ENCODE results near the gene KRTAP4-16.
"Not testable (repeated sequence)": the region's sequence is repeated elsewhere in the genome, so short reads cannot be mapped to it uniquely, and the experiment has no call there.

KRTAP4-16 gene

DNA sequence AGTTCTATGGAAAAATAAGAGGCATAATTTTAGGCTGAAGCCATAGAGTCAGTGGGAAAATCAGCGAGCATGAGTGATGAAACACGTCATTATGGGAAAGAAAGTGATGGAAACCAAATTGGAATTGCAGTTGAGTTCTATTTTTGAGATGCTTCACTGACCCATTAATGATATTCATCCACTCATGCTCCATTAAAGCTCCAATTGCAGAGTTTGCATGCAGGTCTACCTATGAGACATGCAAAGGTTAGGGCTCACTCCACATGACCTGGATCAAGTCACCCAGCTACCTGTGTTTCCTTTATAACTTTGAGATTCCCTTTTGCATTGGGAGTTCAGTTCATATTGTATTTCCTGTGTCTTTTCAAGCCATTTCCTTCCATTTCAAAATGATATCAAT, 28.3 kb downstream of the KRTAP4-16 start:
- DNase-seq (ENCODE audit: low read depth): no peak

DNA sequence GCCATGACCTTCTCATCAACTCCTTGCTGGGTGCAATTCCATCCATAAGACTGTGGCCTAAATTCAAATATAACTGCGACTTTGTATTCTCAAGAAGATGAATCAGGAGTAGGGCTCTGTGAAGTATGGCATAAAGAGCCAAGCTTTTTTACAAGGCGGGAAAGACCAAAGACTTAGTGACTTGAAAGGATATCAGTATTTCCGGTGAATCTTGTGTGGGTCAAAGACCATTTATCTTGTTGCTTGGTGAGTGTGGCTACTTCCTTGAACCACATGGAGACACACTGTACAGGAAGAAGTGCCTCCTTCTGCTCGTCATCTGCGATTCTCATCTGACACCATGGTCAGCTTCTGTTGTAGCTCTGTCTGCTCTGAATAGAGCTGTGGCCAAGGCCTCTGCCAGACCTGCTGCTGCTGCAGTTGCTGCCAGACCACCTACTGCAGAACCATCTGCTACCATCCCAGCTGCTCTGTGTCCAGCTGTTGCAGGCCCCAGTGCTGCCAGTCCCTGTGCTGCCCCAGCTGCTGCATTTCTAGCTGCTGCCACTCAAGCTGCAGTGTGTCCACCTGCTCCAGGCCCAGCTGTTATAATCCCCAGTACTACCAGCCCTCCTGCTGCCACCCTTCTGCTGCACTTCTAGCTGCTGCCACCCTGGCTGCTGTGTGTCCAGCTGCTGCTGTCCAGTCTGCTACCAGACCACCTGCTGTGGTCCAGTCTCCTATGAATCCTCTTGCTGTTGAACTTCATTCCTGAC, 30.2 kb downstream of the KRTAP4-16 start:
- DNase-seq (ENCODE audit: low read depth): no peak

DNA sequence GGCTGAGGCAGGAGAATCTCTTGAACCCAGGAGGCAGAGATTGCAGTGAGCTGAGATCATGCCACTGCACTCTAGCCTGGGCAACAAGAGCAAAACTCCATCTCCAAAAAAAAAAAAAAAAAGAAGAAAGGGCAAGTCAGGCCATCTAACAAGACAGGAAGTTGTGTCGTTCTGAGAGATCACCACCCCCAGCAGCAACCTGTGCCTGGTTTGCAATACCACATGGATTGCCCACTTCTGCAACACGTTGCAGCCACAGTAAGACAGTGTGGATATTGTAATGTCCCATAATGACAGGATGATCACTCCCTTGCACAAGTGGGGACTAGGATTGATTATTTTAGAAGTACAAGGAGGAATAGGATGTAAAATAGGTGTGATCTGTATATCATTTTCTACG, 33.0 kb downstream of the KRTAP4-16 start:
- DNase-seq (ENCODE audit: low read depth): no peak

DNA sequence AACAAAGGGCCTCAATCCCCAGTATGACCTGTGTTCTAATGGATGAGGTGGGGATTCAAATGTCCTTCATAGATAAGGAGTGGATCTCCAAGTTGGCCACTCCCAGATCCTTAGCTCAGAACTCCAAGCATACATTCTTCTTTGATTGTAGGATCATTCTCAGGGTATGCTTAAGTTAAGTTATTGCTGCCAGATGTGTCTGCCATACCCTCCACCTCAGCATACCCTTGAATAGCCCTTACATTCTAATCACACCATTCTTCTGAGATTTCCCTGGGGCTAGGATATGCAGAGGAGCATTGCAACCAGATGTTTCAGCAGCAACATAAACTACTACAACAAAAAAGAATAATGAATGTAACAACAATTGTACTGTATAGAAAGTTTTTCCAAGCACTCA, 34.7 kb downstream of the KRTAP4-16 start:
- peak; percentile 74 for DNase-seq (ENCODE audit: low read depth)

DNA sequence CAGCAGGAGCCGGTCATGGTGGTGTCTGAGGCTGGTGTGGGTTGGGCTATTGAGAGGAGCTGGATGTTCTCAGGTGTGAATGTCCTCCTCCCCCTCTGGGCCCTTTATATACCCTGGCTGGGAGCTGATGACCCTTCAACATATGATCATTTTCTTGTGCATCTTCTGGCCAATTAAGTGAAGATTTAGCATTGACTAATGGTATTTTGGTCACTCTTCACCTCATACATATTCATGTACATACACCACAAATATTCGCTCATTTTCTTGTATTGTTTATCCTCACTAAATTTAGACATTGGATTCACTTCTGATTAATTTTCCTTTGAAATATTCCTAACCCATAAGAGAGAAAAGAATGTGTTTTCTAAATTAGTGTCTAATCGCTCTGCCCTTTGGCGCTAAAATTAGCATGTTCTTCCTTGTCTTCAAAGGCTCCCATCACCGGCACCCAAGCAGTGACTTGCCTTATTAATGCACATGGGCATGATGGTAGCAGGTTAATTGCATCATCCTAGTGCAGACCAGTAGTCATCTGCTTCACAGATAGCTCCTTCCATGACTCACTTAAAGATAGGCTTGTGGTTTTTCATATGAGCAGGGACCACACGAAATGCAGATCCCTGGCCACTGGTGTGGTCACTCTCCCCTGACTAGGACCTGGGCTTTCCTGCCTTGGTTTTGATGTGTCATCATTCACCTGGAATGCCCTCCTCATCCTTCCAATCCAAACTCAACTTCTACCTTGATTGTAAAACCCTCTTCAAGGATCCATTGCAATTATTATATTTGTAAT, 36.0 kb downstream of the KRTAP4-16 start, which contains the start of gene KRTAP2-4:
Gene KRTAP2-4 (minus strand): TSS at position 51 of the 796 bp plus-strand sequence. CDS start 34 bp downstream, at position 17.
- peak; percentile 80 for DNase-seq (ENCODE audit: low read depth)

DNA sequence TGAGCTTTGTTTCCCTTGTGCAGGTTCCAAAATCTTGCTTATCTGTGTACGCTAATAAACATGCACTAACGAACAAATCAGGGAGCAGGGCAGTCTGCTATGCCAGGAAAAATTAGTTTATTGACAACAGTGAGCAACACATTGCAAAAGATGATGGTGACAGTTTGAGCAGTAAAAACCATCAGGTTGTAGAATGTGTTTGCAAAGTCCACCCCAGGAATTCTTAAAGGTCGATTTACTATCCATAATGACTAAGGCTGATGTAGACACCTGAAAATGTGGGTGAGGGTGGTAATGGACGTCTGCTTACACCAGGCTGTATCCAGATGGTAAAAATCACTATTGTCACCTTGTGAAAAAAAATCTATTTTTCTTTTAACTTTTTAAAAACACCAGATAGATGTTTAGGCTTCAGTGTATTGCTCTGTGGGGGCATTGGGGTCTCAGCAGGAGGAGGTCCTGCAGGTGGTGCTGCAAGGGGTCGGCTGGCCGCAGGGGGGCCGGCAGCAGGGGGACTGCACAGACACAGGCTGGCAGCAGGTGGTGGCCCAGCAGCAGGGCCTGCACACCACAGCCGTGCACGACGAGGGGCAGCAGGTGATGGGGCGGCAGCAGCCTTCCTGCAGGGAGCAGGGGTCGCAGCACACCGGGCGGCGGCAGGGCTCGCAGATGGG, 36.9 kb downstream of the KRTAP4-16 start:
- DNase-seq (ENCODE audit: low read depth): not testable (repeated sequence)

DNA sequence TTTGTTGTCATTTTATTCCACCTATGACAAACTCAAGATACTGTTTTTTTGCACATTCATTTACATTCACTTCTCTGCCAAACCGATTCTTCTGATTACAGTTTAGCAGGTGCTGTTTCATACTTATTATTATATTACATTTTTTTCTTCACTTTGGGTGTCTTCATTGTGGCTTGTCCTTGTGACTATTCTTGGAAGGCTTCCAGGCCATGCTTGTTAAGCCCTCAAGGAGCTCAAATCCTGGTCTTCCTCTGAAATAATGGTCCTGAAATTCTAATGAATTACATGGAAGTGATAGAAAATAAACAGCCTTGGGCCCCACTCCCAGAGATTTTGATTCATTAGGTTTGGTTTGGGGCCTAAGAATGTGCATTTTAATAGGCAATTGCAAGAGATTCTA, 37.7 kb downstream of the KRTAP4-16 start:
- DNase-seq (ENCODE audit: low read depth): no peak

DNA sequence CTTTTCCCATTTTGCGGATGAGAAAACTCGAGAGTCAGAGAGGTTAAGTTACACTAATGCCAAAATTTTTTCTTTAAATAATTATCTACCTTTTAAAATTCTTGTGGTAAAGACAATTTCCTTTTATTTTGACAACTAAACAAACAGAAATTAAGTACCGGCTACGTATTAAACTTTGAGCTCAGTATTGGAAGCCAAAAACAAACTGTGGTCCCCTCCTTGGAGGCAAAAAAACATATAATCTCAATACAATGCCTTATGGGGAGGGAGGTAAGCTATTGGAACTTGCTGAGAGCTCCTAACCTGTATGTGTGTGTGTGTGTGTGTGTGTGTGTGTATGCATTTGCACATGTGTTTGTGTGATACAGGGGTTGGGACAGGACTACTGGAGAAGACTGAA, 38.6 kb downstream of the KRTAP4-16 start:
- DNase-seq (ENCODE audit: low read depth): no peak

DNA sequence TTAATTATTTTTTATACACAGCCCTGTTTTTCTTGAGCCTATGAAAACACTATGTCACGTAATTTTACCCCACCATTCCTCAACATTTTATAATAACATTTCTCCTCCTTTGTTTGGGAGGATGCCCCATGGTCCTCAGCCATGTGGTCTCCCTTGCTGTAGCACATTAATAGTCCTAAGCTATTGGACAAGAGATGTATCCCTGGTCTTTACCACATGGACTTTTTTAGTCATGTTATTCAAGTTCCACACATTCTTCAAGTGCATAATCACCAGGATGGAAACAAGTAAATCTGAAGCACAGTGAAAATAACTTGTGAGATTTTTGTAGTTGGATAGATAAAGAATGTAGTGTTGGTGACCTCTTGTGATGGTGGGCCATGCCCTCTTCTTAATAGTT, 40.0 kb downstream of the KRTAP4-16 start:
- peak; percentile 93 for DNase-seq (ENCODE audit: low read depth)

DNA sequence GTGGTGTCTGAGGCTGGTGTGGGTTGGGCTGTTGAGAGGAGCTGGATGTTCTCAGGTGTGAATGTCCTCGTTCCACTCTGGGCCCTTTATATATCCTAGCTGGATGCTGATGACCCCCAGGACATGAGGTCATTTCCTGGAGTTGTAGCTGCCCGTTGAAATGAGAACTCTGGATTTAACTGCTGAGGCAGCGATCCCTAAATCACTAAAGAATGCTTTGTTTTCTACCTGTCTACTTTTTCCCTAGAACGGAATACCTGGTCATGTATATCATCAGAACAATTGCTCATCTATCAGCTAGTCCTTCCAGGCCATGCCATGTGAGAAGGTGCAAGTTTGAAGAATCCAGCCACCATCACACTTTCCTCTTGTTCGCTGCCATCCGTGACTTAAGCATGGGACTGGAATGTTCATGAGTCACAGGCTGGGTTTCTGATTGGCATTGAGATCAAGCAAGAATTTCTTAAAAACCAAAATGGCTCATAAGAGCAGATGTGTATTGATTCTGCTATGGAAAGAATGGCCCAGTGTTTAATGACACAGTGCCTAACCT, 41.9 kb downstream of the KRTAP4-16 start, which contains the start of gene KRTAP2-3:
Gene KRTAP2-3 (minus strand): TSS at position 63 of the 553 bp plus-strand sequence. CDS start 64 bp downstream, outside the sequence.
- DNase-seq (ENCODE audit: low read depth): peak; percentile 86

DNA sequence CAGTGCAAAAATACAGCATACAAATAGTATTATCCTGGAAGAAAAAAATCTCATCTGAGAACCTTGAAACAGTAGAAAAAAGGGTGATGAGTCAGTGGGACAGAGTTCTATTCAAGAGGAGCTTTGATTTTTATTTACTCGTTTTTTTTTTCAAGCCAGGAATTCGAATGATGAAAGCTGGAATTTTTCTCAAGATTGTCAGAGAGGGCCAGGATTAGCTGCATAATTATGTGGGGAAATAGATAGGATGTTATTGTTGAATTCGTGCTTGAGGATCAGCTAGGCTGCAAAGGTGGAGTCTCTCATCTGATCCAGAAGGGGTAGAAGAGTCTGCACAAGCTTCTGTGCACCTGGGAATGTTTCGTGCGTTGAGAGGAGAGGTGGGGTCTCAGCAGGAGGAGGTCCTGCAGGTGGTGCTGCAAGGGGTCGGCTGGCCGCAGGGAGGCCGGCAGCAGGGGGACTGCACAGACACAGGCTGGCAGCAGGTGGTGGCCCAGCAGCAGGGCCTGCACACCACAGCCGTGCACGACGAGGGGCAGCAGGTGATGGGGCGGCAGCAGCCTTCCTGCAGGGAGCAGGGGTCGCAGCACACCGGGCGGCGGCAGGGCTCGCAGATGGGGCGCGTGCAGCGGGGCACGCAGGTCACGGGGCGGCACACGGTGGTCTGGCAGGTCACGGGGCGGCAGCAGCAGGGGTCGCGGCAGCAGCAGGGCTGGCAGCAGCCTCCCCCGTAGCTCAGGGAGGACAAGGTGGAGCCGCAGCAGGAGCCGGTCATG, 42.5 kb downstream of the KRTAP4-16 start:
- DNase-seq (ENCODE audit: low read depth): peak; percentile 89

DNA sequence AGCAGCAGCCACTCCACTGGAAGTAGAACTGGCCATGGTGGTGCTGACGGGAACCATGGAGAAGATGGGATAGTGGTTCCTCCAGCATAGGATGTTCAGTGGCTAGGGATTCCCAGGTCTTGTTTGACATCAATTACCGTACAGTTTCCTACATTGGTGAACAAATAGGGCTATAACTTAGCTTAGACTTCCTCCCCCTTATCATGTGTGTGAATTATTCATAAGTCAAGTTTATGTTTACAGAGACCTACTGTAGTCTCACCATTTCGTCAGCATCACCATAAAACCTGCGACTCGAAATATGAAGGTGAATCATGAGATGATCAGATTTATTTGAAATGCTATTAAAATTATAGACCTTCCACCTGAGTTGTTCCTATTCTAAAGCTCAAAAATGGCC, 43.3 kb downstream of the KRTAP4-16 start:
- no peak for DNase-seq (ENCODE audit: low read depth)

DNA sequence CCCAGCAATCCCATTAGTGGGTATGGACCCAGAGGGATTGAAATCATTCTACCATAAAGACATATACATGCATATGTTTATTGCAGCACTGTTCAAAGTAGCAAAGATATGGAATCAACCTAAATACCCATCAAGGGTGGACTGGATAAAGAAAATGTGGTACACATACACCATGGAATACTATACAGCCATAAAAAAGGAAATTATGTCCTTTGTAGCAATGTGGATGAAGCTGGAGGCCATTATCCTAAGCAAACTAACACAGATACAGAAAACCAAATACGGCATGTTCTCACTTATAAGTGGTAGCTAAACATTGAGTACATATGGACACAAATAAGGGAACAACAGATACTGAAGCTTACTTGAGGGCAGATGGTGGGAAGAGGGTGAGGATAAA, 44.5 kb downstream of the KRTAP4-16 start:
- no peak for DNase-seq (ENCODE audit: low read depth)

DNA sequence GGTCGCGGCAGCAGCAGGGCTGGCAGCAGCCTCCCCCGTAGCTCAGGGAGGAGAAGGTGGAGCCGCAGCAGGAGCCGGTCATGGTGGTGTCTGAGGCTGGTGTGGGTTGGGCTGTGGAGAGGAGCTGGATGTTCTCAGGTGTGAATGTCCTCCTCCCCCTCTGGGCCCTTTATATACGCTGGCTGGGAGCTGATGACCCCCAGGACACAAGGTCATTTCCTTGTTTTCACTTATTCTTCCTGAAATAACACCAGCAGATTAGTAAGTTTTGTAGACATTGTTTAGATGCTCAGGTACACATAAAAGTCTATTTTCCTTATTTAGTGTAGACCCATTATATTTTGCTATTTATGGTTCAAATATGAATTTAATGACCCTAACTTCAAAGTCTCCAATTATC, 46.9 kb downstream of the KRTAP4-16 start, which contains the start of gene KRTAP2-2:
Gene KRTAP2-2 (minus strand): TSS at position 101 of the 400 bp plus-strand sequence. CDS start 19 bp downstream, at position 82.
- DNase-seq (ENCODE audit: low read depth): not testable (repeated sequence)

DNA sequence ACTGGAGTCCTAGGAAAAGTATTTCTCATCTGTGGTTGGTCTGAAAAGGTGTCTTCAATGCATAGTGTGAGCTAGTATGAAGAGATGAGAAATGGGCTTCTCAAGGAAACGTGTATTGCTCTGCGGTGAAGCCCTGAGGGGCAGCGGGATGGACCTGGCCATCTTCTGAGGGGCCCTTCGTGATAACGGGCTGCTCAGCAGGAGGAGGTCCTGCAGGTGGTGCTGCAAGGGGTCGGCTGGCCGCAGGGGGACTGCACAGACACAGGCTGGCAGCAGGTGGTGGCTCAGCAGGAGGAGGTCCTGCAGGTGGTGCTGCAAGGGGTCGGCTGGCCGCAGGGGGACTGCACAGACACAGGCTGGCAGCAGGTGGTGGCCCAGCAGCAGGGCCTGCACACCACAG, 47.5 kb downstream of the KRTAP4-16 start:
- not testable (repeated sequence) for DNase-seq (ENCODE audit: low read depth)

DNA sequence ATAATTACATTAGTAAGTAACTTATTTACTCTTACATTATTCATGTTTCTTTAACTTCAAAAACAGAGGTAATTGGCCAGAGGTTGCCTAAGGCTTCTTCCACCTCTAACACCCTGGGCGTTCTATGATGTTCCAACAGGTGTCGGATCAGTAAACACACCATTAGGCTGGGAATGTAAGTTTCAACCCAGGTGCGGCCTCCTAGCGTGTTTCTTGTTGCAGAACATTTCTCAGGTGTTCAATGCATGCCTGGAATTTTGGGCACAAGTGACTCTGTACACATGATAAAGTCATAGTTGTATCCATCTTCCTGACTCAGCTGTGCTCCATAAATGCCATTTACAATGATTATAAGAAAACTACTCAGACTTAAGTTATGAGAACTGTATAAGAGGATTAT, 48.0 kb downstream of the KRTAP4-16 start:
- no peak for DNase-seq (ENCODE audit: low read depth)

DNA sequence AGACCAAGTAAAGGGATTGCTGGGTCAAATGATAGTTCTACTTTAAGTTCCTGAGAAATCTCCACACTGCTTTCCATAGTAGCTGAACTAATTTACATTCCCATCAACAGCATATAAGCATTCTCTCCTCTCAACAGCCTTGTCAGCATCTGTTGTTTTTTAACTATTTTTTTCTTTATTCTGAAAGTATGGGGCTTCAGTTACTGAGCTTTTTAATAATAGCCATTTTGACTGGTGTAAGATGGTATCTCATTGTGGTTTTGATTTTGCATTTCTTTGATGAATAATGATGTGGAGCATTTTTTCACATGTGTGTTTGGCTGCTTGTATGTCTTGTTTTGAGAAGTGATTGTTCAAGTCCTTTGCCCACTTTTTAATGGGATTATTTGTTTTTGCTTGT, 49.4 kb downstream of the KRTAP4-16 start:
- DNase-seq (ENCODE audit: low read depth): no peak
